ENCODE measurements around the gene ESYT3.
"Not testable (repeated sequence)": the region's sequence is repeated elsewhere in the genome, so short reads cannot be mapped to it uniquely, and the experiment has no call there.

ESYT3 gene

GRCh38 chr3:138408751-138409570 lies 25.5 kb upstream of the ESYT3 start:
- no peak for DNase-seq

DNA sequence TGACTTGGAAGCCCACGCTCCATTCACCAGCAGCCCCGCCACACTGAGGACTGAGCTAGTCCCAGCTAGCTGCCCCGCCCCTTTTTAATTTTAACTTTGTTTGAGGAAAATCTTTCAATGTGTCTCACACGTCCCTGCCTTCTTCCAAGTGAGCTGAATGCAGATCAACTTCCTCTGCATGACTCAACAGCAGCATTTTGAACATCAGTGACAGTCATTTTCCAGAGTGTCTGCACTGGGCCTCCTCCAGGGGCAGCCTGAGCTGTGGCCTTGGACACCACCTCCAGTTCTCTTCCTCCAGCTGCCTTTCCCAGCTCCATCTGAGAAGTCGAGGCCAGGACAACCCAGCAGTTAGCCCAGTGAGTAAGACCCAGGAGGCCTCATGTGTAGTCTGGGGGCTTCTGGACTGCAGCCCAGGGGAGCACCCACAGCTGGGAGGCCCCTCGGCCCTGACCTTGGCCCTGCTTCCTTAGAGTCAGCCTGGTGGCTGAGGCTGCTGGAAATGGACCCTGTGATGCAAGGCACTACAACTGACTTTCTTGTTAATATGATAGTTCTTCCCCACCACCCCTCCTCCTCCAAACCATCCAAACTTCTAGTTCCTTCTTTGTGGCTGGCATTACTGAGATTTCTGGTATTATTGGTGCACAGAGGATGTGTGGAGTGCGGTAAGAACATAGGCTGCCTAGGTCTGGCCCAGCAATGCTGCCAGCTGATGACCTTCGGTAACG lies 21.4 kb upstream of the ESYT3 start:
- DNase-seq = no peak

- DNase-seq = not testable (repeated sequence)
These were observed 18.2 kb upstream of the ESYT3 start for GRCh38 chr3:138416236-138416635.

GRCh38 chr3:138417559-138417982 lies 16.8 kb upstream of the ESYT3 start:
- peak; percentile 53 for DNase-seq

DNA sequence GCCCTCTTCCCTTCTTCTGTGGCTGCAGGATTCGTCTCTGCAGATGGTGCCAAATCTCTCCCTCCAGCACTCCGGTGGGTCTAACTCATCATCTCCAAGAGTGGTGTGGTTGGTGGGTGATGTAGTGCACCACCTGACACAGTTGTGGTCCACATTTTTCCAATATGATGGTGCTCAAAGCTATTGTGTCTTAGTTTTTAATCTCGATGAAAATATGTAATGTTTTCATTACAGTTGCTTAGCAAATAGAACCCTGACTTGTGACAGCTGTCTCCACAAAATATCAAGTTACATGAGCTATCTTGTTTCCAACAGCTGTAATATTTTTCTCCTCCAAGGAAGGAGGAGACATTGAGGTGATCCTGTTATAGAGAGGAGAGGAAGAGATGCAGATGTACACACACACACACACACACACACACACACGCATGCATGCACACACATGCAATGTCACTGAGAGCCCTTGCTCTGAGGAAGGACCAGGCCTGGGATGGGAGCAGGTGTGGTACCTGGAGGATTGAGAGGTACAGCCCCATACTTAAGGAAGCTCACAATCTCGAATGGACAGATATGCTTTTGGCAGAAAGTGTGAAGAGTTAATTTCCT lies 15.7 kb upstream of the ESYT3 start:
- no peak for DNase-seq

- no peak for DNase-seq
These were observed 11.1 kb upstream of the ESYT3 start for GRCh38 chr3:138423316-138423715.

DNA sequence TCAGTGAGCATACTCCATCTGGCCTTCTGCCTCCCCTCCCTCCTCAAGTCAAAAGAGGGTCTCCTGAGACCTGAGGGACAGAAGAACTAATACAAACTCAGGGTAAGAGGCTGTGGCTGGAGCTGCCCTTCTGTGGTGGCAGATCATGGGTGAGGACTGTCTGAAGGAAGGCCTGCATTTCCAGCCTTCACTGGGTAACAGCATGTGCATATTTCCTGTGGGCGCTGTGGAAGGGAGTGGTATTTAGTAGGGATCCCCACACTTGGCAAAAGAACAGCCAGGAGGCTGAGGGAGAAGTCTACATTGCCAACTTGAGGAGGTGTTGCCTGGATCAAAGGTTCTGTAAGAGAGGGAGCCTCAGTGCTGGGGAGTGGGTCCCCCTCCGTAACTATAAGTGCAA lies 10.1 kb upstream of the ESYT3 start:
- DNase-seq = no peak

- no peak for DNase-seq
These were observed 8.2 kb upstream of the ESYT3 start for GRCh38 chr3:138426211-138426610.

- DNase-seq = not testable (repeated sequence)
These were observed 7.7 kb upstream of the ESYT3 start for GRCh38 chr3:138426754-138427153.

- DNase-seq = no peak
These were observed 4.8 kb upstream of the ESYT3 start for GRCh38 chr3:138429665-138430064.

DNA sequence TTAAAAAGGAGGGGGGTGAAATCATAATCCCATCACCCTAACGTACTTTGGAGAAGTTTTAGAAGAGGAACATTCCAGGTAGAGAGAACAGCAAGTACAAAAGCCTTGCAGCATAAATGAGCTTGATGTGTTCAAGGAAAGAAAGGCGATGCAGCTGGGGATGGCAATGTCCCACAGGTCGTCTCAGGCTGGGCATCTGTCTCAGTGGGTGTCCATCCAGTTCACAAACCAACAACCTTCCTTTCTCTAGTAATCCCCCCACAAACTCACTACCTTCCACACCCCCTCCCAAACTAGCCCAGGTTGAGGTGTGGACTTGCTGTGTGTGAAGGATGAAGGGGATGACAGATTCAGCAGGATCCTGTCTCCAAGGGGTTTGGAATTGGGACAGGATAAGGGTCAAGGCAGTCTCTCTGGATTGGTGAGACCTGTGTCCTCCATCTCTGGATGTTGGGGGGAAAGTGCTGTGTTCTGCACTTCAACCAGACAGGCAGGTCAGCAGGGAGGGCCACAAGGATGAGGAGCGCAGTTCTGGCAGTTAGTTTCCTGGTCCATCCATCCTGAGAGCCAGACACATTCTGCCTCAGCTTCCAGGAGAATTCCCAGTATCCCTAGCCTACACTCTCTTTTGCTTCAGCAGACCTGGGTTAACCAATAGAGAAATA lies 1.7 kb upstream of the ESYT3 start:
- no peak for DNase-seq

- no peak for DNase-seq
These were observed 532 bp upstream of the ESYT3 start for GRCh38 chr3:138433892-138434275.

GRCh38 chr3:138434875-138435772 lies 708 bp downstream of the ESYT3 start:
- no peak for DNase-seq

- DNase-seq = no peak
These were observed 1.4 kb downstream of the ESYT3 start for GRCh38 chr3:138435840-138436239.

- DNase-seq = no peak
These were observed 2.9 kb downstream of the ESYT3 start for GRCh38 chr3:138437281-138437680.

- no peak for DNase-seq
These were observed 4.5 kb downstream of the ESYT3 start for GRCh38 chr3:138438896-138439295.

- DNase-seq = no peak
These were observed 5.2 kb downstream of the ESYT3 start for GRCh38 chr3:138439646-138440045.

- DNase-seq = no peak
These were observed 5.7 kb downstream of the ESYT3 start for GRCh38 chr3:138440121-138440521.

GRCh38 chr3:138440596-138440995 lies 6.2 kb downstream of the ESYT3 start:
- DNase-seq = no peak

DNA sequence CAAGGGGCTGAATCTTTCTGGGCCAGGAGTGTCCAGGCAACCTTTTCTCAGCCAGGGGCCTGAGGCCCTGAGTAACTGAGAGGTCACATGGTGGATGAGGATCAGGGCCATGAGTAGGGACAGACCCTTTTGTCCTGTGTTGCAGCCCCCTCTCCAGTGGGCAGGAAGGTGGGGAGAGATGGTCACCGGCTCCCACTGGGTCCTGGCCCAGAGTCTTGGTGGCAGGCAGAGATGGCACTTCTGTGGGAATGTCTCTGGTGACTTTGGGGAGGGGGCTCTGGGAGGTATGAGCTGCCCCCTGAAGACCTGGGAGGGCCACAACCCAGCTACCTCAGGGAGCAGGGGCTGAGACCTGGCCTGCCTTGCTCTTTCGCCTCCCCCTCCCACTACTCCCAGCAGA lies 6.8 kb downstream of the ESYT3 start:
- DNase-seq = no peak

DNA sequence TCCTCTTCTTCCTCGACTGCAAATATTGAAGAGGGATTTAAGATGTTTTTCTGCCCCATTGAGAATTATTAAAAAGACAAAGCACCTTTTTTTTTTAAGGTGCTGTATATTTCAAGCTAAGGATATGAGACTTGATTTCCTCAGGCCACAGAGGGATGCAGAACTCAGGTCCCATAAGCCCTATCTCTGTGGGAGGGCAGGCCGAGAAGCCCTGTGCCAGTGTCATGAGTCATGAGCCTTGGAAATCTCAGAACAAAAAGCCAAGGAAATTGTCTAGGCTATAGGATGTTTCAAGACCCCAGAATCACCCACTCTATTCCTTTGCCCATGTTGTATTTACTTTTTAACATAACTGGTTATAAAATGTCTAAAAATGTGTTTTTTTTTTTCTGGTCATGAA lies 7.3 kb downstream of the ESYT3 start:
- no peak for DNase-seq

DNA sequence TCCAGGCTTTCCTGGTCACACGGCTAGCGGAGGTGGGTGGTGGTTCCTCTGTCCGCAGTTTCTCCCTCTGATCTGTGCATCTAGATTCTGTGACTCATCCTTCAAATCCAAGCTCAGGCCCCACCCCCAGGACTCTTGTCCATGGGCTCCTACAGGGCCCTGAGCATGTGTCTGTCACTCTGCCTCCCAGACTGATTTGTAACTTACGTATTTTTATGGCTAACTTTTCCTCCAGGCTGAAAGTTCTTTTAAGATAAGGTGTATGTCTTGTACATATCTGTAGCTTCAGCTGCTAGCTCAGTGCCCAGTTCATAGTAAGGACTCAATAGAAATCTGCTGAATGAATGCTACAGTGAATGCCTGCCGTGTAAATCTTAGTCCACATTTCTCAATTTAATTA lies 8.0 kb downstream of the ESYT3 start:
- DNase-seq = no peak
